ENCODE measurements around the gene NRXN3. TPM values are rescaled to one million over a fixed set of nuclear protein-coding genes. Genes with fewer than 3 reads are reported as not detected.
"Not testable (repeated sequence)": the region's sequence is repeated elsewhere in the genome, so short reads cannot be mapped to it uniquely, and the experiment has no call there.

The NRXN3 gene
- polyA plus RNA-seq, 3 donors, result 6.1 to 7.8 (median 6.4) TPM

DNA sequence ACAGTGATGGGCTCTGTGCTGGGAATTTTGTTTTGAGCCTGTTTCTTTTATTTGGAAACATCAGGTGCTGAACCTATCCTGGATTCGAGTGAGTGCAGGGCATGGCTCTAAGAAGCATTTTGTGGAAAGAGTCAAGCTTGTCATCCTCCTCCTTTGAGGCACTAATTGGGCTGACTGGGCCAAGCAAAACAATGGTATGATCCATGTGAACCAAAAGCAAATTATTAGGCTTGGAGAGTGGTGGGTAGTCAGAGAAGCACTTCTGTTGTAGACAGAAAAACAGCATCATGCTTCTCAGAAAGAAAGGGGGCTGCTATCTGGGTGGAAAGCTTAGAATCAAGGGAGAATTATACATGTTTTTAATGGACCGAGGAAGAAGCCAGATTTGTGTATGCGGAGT, 1559.6 kb downstream of the NRXN3 start:
- no peak for DNase-seq

DNA sequence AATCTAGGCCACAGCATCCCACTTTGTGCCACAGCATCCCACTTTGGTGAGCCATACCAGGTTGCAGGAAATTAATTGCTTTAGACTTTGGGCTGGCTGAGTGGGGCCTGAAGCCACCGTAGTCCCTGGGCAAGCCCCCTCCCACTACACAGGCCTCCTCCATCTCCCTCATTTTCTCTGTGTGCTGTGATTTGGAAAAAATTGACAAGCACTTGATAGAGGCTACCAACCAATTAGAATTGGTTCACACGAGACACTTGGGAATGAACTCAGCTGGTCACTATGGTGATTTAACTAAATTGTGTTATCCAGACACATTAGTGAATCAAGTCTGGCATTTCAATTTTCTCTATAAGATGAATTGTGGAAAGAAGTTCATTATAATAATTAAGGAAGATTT, 1560.0 kb downstream of the NRXN3 start:
- DNase-seq, result no peak

DNA sequence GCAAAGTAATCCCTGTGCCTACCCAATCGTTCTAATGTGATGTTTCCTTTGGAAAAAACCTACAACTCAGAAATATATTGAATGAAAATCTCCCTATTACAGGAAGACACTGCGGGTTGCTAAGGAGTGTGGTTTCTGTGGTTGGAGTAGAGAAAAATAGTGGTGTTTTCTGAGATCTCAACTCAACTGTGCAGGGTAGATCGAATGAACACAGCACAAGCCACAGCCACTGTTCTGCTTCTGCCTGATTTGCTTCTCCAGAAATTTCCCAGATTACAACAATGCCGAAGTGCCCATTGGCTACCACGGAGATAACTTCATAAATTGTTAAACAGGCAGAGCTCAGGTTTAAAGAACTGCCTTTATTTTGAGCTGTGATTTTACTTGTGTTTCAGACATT, 1560.8 kb downstream of the NRXN3 start:
- DNase-seq, result no peak

DNA sequence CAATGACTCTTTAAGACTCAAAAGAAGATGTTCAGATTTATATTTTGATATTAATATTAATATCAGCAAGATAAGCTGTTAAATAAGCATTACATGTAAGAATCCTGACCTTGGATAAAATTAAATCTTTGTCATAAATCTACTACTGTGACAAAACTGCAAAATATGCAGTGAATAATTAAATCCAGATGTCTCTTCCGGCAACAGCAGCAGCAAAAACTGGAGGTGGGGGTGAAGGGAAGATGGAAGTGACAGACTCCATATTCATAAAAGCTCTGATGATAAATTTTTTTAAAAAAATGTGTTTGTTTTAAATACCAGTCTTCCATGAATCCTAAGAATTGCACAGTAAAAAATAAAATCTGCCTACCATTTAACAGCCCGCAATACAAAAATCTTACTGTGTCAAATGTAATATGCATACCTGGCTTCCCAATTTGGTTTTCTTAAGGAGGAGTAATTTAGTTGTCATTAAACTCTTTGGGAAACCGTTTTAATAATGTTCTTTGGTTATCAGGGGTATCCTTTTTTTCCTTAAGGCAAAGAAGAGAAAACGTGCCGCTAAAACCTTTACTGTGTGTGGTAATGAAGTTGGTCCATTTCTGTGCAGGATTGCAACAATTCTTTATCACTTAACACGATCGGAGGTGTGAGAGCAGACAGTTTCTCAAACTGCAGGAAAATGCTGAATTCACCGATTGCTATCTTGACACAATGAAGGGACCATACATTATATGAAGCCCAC, 1562.9 kb downstream of the NRXN3 start:
- no peak for DNase-seq

DNA sequence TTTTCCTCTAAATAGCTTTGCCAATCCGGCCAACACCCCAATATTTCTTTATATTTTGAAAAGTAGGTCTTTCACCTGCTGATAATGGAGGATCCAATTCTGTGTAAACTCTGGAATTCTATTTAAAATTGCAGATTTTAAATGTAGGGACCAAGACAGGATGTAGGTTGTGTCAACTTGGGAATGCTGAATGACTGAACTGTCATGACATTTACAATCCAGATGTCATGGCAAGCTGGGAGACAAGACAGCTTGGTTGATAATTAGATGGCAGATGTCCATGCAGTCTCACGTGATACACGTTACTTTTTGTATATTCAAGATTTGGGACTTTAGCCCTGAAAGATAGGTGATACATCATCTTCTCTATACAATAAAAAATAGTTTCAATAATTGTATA, 1564.0 kb downstream of the NRXN3 start:
- no peak for DNase-seq

DNA sequence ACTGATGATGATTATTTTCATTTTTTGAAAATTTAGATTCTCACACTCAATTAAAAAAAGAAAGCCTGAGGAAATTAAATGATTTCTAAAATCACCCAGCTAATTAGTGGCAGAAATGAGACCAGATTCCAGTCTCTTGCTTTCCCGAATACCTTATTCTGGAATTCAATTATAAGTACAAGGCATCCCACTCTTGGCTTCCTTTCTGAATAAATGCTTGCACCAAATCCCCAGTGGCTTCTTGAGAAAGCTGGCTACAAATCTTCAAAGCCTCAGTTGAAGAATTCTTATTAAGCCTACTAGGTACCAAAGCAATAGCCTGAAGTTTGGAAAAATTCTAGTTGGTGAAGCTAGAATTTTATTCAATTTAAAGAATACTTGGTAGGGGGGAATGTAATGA, 1564.5 kb downstream of the NRXN3 start:
- DNase-seq, result no peak

DNA sequence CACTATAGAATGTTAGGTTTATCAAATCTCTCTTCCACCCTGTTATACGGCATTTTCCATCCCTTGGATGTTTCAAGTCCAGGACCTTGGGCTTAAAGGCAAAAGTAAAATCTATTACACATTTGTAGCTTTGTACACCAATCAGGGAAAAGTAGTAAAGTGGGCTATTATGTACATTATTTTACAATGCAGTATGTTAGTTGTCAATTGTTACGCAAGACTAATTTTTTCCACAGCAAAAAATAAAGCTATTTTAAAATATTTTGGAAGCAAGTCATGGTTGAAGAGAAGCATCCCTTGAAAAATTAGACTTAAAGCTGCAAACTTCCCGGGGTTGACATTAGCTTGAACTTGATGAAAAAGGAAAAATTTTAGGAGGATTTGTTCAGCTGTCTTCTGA, 1564.9 kb downstream of the NRXN3 start:
- no peak for DNase-seq

DNA sequence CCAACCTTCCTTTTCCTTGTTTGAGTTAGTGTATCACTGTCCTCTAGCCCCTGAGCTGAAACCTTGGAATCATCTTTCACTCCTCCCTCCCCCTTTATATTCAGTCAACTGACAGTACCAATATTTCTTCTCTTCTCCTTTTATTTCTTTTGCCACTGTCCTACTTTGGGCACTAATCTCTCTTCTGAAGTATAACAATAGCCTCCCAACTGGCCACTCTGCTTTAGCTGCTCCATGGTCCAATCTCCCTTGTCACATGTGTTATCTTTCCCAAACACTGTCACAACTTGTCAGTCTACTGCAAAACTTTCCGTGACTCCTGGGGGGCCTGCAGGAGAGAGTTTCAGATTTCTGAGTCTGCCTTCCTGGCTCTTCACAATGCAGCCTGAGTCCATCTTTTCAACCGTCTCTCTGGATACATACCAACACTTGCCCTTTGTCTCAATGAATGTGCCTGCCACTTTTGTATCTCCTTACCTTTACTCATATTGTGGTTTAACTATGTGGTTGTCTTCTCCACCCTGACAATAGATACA, 1570.0 kb downstream of the NRXN3 start:
- peak; percentile 31 for DNase-seq

DNA sequence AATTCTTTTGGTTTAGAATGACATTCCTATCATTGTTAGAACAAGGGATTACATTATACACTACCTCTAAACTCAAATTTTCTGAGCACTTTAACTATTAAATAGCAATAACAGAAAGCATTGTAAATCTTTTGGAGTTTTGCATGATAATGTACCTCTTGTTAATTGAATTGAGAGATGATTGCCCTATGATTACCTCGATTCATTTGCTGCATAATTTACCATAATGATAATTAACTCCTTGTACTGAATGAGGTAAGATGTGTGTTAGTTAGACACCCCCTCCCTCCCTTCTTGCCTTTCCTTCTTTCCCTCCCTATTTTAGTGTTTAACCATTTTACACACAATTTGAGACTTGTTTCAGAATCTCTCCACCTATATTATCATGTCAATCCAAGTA, 1572.0 kb downstream of the NRXN3 start:
- no peak for DNase-seq

DNA sequence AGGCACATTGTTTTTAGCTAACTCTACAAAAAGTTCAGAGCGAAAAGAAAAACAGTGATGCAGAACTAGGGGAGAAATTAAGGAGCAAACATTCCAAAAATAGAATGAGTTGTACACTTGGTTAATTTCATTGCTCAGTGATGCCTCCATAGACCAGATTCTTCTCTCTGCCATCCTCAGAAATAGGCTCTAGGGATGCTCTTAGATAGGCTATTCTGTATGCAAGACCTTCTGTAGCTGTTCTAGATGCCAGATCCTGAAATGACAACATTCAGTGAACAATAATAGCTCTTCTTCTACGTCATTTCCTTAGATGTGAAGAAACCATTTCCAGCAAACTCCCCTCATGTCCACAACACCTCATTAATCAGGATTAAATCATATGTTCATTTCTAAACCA, 1574.9 kb downstream of the NRXN3 start:
- DNase-seq, result no peak

DNA sequence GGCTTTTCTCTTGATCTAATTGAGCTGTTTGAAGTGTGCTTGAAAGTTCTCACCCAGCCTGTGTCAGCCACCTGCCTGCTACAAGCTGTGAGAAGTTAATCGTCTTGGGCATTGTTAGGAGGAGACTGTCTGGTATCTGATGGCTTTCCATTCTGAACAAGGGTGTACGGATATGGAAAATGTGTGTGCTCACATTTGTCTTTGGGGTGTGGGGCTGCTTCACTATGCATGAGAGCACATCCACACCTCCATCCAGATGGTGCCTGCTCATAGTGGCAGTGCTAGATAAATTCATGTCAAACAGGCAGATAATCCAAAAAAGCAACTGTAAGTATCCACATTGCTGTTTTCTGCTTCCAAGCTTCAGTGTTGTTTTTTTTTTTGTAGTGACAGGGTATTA, 1578.9 kb downstream of the NRXN3 start:
- DNase-seq, result no peak

DNA sequence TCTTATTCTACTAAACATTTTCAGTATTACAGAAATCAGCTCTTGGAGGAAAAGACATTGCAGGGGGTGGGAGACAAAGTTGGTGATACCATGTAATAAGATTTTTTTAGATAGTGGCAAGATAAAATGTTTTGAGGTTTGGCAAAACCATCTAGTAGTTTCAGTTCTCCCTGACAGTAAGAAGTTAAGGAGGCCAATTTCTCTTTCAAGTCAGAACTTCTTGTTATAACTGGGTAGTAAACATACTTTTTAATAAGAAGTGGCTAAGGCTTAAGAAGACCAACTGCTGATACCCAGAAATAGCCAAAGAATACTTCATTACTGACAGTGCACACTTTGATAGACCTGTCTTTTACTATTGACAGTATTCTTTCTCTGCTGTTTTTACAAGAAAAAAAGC, 1588.8 kb downstream of the NRXN3 start:
- no peak for DNase-seq

DNA sequence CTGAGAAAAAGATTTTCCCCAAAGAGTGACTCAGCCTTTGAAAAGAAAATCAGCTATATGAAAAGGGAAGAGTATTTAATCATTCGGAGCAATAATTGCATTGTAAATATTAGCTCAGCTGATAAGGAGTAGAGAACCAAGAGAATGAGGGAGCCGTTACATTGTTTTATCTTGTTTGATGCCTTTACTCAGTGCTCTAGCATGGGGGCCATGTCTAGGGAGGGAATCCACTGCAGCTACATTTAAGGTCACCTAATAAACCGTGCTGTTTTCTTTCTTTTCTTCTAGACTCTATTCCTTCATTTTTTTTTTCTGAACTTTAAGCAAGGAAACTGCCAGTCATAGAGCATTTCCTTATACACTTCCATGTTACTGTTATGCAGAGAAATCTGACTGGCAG, 1594.2 kb downstream of the NRXN3 start:
- no peak for DNase-seq

DNA sequence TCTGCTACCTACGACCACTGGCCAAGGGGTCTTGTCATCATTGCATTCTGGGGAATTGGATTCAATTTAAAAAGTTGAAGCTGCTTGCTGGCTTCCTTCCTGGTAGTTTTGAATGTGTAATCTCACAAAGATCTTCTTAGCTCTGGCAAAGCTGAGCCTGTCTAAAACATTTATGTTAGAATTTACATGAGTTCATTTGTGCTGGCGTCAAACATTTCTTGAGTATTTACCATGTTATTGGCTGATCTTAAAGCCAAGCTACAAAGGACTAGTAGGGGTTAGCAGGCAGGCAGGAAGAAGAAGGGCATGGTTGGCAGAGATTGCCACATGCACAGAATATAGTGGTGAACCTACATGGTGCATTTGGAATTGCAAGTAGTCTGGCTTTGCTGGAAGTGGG, 1596.3 kb downstream of the NRXN3 start:
- DNase-seq, result no peak

DNA sequence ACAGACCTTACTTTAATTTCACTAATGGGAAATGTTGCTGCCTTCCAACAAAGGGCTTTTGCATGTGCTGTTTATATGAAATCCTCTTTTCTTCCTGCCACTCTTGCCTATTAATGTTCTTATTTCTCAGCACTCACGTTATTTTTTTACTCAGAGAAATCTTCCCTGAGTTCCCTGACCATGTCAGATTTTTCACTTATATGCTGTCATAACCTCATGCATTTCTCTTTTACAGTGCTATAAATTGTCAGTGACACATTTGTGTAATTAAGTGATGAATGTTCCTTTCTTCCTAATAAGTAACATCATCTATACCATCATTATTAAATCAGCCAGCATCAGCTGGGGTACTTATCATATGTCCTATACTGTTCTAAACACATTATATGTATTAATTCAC, 1597.1 kb downstream of the NRXN3 start:
- DNase-seq, result no peak

DNA sequence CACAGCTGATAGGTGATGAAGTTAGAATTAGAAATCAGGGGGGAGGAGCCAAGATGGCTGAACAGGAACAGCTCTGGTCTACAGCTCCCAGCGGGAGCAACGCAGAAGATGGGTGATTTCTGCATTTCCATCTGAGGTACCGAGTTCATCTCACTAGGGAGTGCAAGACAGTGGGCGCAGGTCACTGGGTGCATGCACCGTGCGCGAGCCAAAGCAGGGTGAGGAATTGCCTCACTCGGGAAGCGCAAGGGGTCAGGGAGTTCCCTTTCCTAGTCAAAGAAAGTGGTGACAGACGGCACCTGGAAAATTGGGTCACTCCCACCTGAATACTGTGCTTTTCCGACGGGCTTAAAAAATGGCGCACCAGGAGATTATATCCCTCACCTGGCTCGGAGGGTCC, 1597.5 kb downstream of the NRXN3 start:
- not testable (repeated sequence) for DNase-seq

DNA sequence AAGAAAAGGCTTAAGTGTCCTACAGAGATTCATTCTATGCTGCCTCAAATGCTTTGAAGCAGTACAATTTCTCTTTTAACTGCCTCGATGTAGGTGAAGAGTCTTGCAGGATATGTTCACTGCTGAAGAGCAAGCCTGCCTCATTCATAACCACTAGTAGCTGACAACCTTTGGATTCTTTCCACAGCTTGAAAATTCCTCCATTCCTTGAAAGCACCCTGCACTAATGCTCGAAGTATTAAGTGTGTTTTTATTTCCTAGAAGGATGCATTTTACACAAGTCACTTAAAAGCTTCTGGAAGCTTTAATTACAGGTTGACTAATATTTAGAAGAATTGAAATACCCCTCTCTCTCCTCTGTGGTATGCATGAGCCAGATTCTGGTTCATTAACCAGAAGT, 1611.7 kb downstream of the NRXN3 start:
- DNase-seq, result no peak

DNA sequence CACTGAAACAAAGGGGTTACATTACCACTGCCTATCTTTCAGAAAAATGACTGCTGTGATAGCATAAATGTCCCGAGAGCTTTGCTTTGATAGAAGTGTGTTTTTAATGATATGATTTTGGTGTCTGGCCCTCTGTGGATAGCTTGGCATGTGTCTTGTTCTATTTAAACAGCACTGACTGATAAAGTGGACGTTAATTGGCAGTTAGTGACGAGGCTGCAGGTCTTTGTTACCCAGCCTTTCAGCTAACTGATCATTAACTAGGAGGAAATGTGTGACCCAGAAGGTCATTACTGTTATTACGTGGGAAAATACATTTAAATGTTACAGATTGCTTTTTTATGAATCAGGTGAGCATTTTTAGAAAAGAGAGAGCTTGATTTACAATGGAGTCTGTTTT, 1612.9 kb downstream of the NRXN3 start:
- DNase-seq, result no peak

DNA sequence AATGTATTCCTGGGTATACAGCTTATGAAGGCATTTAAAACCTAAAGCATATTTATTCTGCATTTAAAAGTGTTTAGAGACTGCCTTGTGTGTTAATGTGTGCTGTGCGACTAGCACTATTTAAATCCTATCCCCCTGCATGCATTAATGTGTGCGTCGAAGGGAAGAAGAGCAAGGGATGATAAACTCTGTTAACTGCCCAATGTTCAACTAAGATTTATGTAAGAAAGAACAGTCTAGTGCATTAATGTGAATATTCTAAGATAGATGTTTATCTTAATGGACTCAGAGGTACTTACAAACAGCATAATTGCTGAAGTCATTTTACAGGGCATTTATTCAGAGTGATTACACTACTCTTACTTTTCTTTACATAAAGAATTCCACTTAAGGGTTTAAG, 1616.3 kb downstream of the NRXN3 start:
- no peak for DNase-seq

DNA sequence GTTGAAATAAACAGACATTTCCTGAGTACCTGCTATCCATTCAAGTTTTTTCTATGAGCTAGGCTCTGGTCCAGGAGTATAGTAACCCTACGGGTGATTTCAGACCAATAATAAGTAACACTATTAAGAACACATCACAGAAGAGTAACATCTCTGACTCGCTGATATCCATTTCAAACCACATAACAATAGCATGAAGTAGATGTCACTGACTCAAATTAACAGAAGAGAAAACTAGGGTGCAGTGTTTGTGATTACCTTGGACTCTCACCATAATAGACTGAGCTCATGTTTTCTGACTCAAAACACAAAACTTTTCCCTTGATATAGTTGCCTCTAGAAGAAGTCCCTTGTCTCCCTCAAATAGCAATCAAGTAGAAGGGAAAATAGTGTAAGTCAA, 1618.2 kb downstream of the NRXN3 start:
- no peak for DNase-seq

DNA sequence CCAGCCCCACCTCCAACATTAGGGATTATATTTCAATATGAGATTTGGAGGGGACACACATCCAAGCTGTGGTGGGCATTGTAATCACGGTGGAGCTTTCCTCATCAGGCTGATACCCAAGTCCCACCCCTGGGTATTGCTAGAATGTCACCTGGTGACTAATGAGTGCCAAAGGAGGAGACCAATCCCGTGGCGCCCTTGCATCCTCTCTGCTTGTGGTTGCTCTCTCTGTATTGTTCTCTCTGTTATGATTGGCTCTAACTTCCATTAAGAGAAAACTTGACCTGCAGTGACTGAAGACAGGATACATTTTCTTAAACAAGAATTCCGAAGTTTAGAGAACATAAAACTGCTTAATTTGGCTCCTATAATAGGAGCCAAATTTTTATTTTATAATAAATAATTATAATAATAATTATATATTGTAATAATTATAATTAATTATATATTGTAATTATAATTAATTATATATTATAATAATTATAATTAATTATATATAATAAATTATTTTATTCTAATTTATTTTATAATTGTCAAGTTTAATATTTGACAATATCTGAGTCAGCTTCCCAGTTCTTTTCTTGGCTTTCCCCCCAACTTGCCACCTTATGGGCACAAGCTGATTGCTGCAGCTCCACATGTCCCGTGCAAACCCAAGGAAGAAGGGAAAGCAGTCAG, 1621.0 kb downstream of the NRXN3 start:
- no peak for DNase-seq

DNA sequence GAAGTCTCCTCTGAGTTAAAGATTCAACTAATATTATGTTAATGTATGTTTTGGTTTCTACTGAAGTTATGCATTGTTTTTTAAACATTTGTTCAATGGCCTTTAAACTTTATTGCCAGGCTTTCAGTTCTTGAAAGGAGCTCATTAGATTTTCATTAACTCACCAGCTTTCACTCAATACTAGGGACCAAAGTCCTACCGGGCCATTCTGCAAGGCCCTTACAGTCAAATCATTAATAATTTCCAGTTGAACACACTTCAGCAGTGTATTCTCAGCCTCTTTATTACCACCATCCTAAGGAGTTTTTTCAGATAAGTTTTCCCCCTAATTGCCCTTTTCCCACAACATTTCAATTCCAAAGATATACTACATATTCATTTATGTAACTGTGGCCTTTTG, 1631.9 kb downstream of the NRXN3 start:
- DNase-seq, result no peak

DNA sequence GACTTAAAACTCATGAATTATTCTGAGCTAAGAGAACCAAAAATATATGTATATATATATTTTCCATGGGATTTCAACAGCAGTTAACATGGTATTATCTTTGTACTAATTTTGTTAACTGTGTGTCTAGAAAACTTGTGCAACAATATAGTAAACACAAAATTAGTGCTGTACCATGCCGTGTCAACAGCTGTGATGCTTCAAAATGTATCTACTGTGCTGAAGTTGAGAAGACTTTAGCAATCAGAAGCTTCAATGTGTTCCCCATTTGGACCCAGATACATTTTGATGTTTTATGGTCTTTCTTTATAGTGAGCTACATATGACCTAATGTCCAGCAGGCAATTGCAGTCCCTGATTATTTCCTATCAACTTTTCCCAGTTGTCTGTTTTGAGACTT, 1635.5 kb downstream of the NRXN3 start:
- DNase-seq, result no peak
